ENCODE measurements around the gene ALKBH2.
"Not testable (repeated sequence)": the region's sequence is repeated elsewhere in the genome, so short reads cannot be mapped to it uniquely, and the experiment has no call there.

Gene ALKBH2

DNA sequence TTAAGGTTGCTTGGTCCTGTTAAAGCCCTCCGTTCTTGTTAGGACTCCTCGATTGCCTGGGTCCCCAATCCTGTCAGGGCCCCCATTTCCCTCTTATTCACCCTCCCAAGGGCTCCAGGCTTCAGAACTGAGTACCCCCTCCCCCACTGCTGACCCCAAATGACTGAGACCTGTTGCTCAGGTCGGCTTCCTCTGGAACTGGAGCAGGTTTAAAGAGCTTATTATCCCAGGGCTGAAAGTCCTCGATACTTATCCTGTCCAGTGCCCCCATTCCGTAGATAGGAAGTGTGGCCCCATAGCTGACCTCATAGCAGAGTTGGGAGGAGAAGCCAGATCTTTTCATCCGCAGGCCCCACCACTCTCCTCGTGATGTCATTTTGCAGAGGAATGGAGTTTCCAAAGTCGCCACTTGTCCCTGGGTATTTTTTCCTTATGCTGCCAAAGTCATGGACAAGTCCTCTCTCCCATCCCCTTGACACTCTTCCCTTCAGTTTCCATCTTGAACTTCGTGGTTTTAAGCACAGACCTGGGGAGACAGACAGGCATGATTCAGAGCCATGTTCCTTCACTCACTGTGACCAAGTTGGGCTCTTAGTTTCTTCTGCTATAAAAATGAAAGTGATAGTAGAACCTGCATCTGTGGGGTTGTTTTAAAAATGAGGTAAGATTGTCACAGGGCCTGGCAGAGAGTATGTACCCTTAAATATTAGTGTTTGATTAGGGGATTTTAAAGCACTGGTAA lies 39.7 kb downstream of the ALKBH2 start:
- TF ChIP-seq, protein P1, sequence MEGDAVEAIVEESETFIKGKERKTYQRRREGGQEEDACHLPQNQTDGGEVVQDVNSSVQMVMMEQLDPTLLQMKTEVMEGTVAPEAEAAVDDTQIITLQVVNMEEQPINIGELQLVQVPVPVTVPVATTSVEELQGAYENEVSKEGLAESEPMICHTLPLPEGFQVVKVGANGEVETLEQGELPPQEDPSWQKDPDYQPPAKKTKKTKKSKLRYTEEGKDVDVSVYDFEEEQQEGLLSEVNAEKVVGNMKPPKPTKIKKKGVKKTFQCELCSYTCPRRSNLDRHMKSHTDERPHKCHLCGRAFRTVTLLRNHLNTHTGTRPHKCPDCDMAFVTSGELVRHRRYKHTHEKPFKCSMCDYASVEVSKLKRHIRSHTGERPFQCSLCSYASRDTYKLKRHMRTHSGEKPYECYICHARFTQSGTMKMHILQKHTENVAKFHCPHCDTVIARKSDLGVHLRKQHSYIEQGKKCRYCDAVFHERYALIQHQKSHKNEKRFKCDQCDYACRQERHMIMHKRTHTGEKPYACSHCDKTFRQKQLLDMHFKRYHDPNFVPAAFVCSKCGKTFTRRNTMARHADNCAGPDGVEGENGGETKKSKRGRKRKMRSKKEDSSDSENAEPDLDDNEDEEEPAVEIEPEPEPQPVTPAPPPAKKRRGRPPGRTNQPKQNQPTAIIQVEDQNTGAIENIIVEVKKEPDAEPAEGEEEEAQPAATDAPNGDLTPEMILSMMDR (IDR thresholded peaks at IDR 0.05; ENCODE audit: control insufficient read depth, insufficient read depth, low read depth, low read length, missing control alignments): no peak
- H3K4me3 ChIP-seq (ENCODE audit: control insufficient read depth, low read depth, low read length): peak overlapping the region; percentile 93

DNA sequence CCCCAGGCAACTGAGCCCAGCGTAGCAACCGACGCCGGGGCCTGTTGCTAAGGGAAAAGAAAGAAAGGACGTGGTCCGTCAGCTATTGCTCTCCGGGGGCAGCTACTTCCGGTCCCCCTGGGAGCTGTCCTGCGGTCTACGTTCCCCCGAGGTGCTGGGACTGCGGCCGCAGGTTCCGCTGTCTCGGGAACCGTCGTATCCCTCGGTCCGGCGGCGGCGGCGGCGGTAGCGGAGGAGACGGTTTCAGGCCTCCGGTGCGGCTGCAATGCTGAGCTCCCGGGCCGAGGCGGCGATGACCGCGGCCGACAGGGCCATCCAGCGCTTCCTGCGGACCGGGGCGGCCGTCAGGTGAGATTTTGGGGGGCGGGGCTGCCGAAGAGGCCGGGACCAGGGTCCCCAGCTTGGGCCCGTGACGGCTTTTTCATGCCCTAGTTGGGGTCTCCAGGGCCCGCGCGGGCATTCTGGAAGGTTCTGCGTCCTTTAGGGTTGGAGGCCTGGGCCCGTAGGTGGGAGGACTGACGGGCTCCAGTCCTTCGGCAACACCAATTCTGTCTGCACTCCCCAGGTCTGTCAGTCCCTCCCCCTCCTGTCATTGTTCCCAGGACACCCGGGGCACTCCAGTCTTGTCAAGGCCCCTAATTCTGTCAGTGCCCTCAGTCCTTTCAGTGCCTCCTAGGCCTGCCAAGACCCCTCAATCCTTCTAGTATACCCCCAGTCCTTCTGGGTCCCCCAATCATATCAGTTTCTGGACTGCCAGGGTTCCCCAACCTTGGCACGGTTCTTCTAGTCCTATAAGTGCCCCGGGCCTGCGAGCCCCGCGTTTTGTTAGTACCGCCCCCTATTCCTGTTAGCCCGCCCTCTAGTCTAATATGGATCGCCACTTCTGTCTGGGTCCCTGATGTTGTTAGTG lies 40.6 kb downstream of the ALKBH2 start, which contains the start of gene USP30:
USP30 (plus strand) TSS at position 163 of the 910 bp plus-strand sequence; CDS start at position 266, 103 bp downstream.
- TF ChIP-seq, protein P1 (IDR thresholded peaks at IDR 0.05; ENCODE audit: control insufficient read depth, insufficient read depth, low read depth, low read length, missing control alignments): no peak
- DNase-seq (ENCODE audit: low read depth): peak; percentile 61

More for the DNA sequence above, 39.7 kb downstream of the ALKBH2 start:
- DNase-seq (ENCODE audit: low read depth): no peak

DNA sequence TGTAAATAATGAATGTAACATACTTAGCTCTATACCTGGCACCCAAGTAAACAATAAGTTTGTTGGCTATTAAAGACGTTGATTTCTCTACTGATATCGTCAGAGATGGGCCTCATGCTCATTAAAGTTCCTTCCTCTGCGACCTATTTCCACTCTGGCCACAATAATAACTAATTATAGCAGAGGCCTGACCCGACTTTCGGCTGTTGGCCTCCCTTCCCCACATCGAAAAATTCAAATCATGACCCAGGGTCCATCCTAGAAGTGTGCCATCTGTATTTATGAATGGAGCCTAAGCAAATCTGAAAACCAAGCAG lies 41.2 kb downstream of the ALKBH2 start:
- DNase-seq (ENCODE audit: low read depth): no peak
- TF ChIP-seq, protein P1 (IDR thresholded peaks at IDR 0.05; ENCODE audit: control insufficient read depth, insufficient read depth, low read depth, low read length, missing control alignments): no peak
- peak overlapping the region; percentile 93 for H3K4me3 ChIP-seq (ENCODE audit: control insufficient read depth, low read depth, low read length)

More for the DNA sequence above, 40.6 kb downstream of the ALKBH2 start, which contains the start of gene USP30:
- H3K4me3 ChIP-seq (ENCODE audit: control insufficient read depth, low read depth, low read length): peak within 1 kb of the TSS; percentile 93

DNA sequence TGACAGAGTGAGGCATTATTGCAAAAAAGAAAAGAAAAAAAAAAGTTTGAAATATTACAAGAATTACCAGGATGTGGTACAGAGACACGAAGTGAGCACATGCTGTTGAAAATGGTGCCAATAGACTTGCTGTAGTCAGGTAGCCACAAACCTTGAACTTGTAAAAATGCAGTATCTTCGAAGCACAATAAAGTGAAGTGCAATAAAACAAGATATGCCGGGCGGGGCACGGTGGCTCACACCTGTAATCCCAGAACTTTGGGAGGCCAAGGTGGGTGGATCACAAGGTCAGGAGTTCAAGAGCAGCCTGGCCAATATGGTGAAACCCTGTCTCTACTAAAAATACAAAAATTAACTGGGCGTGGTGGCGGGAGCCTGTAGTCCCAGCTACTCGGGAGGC lies 43.5 kb downstream of the ALKBH2 start:
- H3K4me3 ChIP-seq (ENCODE audit: control insufficient read depth, low read depth, low read length); DNase-seq (ENCODE audit: low read depth): not testable (repeated sequence)

DNA sequence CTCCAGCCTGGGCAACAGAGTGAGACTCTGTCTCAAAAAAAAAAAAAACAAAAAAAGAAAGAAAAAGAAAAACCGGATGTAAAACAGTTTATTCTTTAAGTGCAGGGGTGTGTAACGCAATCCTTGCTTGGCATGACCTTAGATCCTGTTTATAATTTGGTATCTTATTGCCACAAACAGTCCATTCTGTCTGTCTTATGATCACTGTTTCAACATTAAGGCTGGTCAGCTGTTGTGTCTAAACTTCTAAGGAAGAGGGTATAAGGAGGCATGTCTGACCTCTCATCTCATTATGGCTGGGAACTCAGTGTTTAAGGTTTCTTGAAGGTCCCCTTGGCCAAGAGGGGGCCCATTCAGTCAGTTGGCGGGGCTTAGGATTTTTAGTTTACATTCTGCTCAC lies 44.6 kb downstream of the ALKBH2 start:
- DNase-seq (ENCODE audit: low read depth); H3K4me3 ChIP-seq (ENCODE audit: control insufficient read depth, low read depth, low read length): not testable (repeated sequence)

DNA sequence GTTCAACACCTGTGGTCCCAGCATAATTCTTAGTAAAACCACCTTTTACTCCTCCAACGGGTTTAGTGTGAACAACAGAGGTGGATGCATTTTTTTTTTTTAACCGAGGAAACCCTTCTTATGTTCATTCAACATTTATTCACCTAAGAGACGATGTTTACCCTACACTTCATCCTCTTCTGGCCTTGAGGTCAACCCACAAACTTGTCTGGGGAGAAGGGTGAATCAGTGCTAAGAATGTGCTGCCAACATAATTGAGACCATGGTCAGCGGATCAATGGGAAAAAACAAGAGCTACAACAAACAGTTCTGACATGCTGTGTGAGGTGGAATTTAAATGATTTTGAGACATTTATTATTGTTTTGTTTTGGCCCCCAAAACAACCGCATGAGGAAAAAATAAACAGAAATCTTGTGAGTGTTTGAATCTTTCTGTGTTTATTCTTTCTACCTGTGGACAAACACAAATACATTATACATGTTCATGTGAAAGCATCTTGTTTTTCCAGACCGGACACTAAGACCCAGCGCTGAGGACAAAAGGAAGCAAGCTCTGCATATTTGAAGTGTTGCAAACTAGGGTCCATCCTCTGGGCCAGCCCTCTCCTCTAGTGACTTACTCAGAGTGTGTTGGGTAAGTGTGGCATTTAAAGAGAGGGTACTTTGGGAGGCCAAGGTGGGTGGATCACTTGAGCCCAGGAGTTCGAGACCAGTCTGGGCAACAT lies 46.0 kb downstream of the ALKBH2 start:
- TF ChIP-seq, protein P1 (IDR thresholded peaks at IDR 0.05; ENCODE audit: control insufficient read depth, insufficient read depth, low read depth, low read length, missing control alignments): no peak
- no peak overlapping the region for H3K4me3 ChIP-seq (ENCODE audit: control insufficient read depth, low read depth, low read length)
- DNase-seq (ENCODE audit: low read depth): no peak

DNA sequence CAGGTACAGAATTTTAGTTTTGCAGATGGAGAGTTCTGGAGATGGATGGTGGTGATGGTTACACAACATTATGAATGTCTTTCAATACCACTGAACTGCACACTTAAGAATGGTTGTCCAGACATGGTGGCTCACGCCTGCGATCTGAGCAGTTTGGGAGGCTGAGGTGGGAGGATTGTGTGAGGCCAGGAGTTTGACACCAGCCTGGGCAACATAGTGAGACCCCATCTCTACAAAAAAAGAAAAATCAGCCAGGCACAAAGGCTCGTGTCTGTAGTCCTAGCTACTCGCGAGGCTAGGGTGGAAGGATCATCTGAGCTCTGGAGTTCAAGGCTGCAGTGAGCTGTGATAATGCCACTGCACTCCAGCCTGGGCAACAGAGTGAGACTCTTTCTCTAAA lies 49.0 kb downstream of the ALKBH2 start:
- no peak overlapping the region for H3K4me3 ChIP-seq (ENCODE audit: control insufficient read depth, low read depth, low read length)
- TF ChIP-seq, protein P1 (IDR thresholded peaks at IDR 0.05; ENCODE audit: control insufficient read depth, insufficient read depth, low read depth, low read length, missing control alignments): no peak
- no peak for DNase-seq (ENCODE audit: low read depth)
